NCI-H1436 (cell line): ENCODE results near the gene DPF1.

Source experiments
- DNase-seq: peaks from one replicate; lab custom pipeline; 2025; lab: John Stamatoyannopoulos, UW

Gene DPF1

DNA sequence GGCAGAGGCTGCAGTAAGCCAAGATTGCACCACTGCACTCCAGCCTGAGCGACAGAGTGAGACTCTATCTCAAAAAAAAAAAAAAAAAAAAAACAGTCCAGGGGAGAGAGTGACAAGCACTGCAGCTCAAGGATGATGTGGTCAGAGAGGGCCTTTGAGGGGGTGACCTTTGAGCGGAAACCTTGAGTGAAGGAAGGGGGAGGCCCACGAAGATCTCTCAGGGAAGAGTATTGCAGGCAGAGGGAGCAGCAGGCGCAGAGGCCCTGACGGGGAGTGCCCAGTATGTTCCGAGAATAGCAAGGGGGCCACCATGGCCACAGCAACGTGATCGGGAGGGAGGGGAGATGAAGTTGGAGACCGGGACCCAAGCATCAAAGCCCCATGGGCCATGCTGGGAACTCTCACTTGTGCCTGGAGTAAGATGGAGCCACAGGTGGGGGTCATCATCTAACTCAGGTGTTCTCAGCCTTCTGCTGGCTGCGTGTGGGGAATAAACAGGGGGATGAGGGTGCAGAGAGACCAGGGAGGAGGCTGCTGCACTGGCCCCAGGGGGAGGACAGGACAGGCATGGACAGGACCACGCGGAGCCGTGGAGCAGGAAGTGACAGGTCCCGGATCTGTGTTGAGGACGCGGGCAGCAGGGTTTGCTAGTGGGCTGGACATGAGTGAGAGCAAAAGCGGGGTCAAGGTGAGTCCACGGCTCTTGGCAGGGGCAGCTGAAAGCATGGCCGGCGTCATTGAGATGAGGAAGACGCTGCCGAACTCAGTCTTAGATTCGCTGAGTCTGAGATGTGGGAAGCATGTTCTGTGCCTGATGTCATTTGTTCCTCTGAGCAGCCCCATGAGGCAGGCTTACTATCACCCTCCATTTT, 60.4 kb downstream of the DPF1 start:
- no peak for DNase-seq

DNA sequence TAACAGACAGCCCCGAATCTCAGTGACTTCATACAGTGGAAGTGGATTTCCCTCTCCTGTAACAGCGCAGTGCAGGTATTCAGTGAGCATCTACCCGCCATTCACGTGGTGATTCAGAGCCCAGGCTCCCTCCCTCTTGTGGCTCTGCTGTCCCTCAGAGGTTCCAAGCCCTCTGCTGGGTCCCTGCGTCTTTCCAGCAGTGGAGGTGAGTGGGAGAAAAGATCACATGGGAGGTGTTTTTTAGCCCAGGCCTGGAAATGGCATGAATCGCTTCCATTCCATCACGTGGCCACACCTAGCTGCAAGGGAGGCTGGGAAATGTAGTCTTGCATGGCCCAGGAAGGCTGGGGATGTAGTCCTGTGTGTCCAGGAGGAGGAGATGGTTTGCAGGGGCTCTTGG, 61.4 kb downstream of the DPF1 start:
- no peak for DNase-seq

DNA sequence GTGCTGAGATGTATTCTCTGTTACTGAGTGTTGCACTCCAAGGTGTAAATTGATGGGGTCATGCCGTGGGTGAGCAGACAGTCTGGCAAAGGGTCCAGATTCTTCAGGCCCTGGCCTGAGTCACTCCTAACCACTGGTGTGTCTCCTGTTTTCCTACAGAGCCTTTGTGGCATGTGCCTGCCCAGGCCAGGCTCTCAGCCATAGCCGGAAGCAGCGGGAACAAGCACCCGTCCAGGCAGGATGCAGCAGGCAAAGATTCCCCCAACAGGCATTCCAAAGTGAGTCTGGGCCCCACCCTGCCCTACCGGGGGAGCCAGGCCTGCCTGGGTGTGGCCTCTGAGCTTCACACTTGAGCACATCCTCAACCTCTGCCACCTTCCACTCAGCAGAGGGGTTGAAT, 61.9 kb downstream of the DPF1 start:
- no peak for DNase-seq
